GM21528 (cell line): ENCODE data around the gene FOXP3.
"Not testable (repeated sequence)": the region's sequence is repeated elsewhere in the genome, so short reads cannot be mapped to it uniquely, and the experiment has no call there.

Experiments
- ATAC-seq: cut with Tn5 transposase; IDR thresholded peaks from one replicate; pipeline ENCODE4 v1.9.1; 2021; ENCODE audit warnings: mild to moderate bottlenecking, moderate library complexity; ENCODE audit not compliant: unreplicated experiment, low FRiP score

The FOXP3 gene

GRCh38 chrX:49264460-49264859 lies at the start of gene FOXP3:
Gene FOXP3 (minus strand): TSS chrX:49264710. CDS start chrX:49258505, 6,205 bp downstream.
- no peak for ATAC-seq

- no peak for ATAC-seq
Observed at GRCh38 chrX:49312176-49312575, 47.7 kb upstream of the FOXP3 start.

GRCh38 chrX:49310371-49310770 lies 45.9 kb upstream of the FOXP3 start:
- ATAC-seq = no peak

GRCh38 chrX:49309401-49309981 lies 45.0 kb upstream of the FOXP3 start:
- ATAC-seq = no peak

GRCh38 chrX:49308604-49309269 lies 44.2 kb upstream of the FOXP3 start:
- no peak for ATAC-seq

- ATAC-seq = not testable (repeated sequence)
Observed at GRCh38 chrX:49307775-49308174, 43.3 kb upstream of the FOXP3 start.

GRCh38 chrX:49303346-49303745 lies 38.8 kb upstream of the FOXP3 start, which contains the start of gene GAGE10:
Gene GAGE10 (plus strand): TSS chrX:49303646. CDS start chrX:49304860, 1,214 bp downstream.
- no peak for ATAC-seq

GRCh38 chrX:49300703-49301102 lies 36.2 kb upstream of the FOXP3 start:
- no peak for ATAC-seq

GRCh38 chrX:49299293-49299692 lies 34.8 kb upstream of the FOXP3 start:
- not testable (repeated sequence) for ATAC-seq

GRCh38 chrX:49292400-49293362 lies 28.2 kb upstream of the FOXP3 start:
- no peak for ATAC-seq

- no peak for ATAC-seq
Observed at GRCh38 chrX:49291615-49292337, 27.3 kb upstream of the FOXP3 start.

GRCh38 chrX:49290215-49290614 lies 25.7 kb upstream of the FOXP3 start:
- no peak for ATAC-seq

- no peak for ATAC-seq
Observed at GRCh38 chrX:49287665-49288064, 23.2 kb upstream of the FOXP3 start.

- no peak for ATAC-seq
Observed at GRCh38 chrX:49286581-49286980, 22.1 kb upstream of the FOXP3 start.

- no peak for ATAC-seq
Observed at GRCh38 chrX:49286136-49286535, 21.6 kb upstream of the FOXP3 start.

- no peak for ATAC-seq
Observed at GRCh38 chrX:49284212-49284611, 19.7 kb upstream of the FOXP3 start.

GRCh38 chrX:49282647-49283011 lies 18.1 kb upstream of the FOXP3 start:
- no peak for ATAC-seq

GRCh38 chrX:49278081-49278480 lies 13.6 kb upstream of the FOXP3 start:
- ATAC-seq = no peak

- ATAC-seq = no peak
Observed at GRCh38 chrX:49277535-49277830, 13.0 kb upstream of the FOXP3 start.

- no peak for ATAC-seq
Observed at GRCh38 chrX:49276671-49277534, 12.4 kb upstream of the FOXP3 start.
